Loucy (cell line): ENCODE data around the gene STX16.

ENCODE experiments used
- H2AFZ ChIP-seq: fragments of 200-600 bp; sonication (generic); 2 replicates; pipeline ENCODE4 v1.6.0; 2016; ENCODE audit warnings: antibody characterized with exemption, mild to moderate bottlenecking, low read length, moderate library complexity
- H3F3A ChIP-seq: fragments of 200-600 bp; 2 replicates; pipeline ENCODE4 v1.6.0; 2016; ENCODE audit warnings: antibody characterized with exemption, low read depth, mild to moderate bottlenecking
- H3K27me3 ChIP-seq: fragments of 200-600 bp; sonication (generic); 2 replicates; pipeline ENCODE4 v1.6.1; 2014; ENCODE audit warnings: low read length, mild to moderate bottlenecking; ENCODE audit not compliant: insufficient read depth, poor library complexity, severe bottlenecking
- H3K36me3 ChIP-seq: fragments of 200-600 bp; sonication (generic); 2 replicates; pipeline ENCODE4 v1.6.1; 2016; ENCODE audit warnings: low read length; ENCODE audit not compliant: insufficient read depth
- H3K4me1 ChIP-seq: fragments of 200-600 bp; sonication (generic); 2 replicates; pipeline ENCODE4 v1.5.1; 2014; ENCODE audit warnings: low read length, mild to moderate bottlenecking; ENCODE audit not compliant: insufficient read depth, poor library complexity, severe bottlenecking
- H3K4me2 ChIP-seq: fragments of 200-600 bp; sonication (generic); 2 replicates; pipeline ENCODE4 v1.6.0; 2014; ENCODE audit warnings: antibody characterized with exemption, low read length, low read depth, mild to moderate bottlenecking; ENCODE audit not compliant: poor library complexity, severe bottlenecking
- H3K4me3 ChIP-seq: fragments of 200-600 bp; sonication (generic); 2 replicates; pipeline ENCODE4 v1.5.1; 2014; ENCODE audit warnings: low read length, mild to moderate bottlenecking, mixed read lengths; ENCODE audit not compliant: poor library complexity, severe bottlenecking
- H3K79me2 ChIP-seq: fragments of 200-600 bp; sonication (generic); 2 replicates; pipeline ENCODE4 v1.6.1; 2014; ENCODE audit warnings: low read length; ENCODE audit not compliant: insufficient read depth
- H3K9ac ChIP-seq: fragments of 200-600 bp; sonication (generic); 2 replicates; pipeline ENCODE4 v1.6.0; 2014; ENCODE audit warnings: mild to moderate bottlenecking, low read depth, low read length, moderate library complexity; ENCODE audit not compliant: poor library complexity, severe bottlenecking
- H3K9me2 ChIP-seq: fragments of 200-600 bp; sonication (generic); replicated peaks from 2 replicates; pipeline ENCODE4 v1.6.1; 2016; ENCODE audit warnings: low read depth, low read length, mixed read lengths
- H3K9me3 ChIP-seq: fragments of 200-600 bp; sonication (generic); 2 replicates; pipeline ENCODE4 v1.6.1; 2014; ENCODE audit warnings: mild to moderate bottlenecking, antibody characterized with exemption, low read length, low read depth; ENCODE audit not compliant: insufficient read depth
- H4K20me1 ChIP-seq: fragments of 200-600 bp; sonication (generic); 2 replicates; pipeline ENCODE4 v1.6.0; 2014; ENCODE audit warnings: antibody characterized with exemption, low read length, mild to moderate bottlenecking; ENCODE audit not compliant: insufficient read depth, poor library complexity, severe bottlenecking
- EZH2phosphoT487 ChIP-seq: fragments of 200-600 bp; IDR thresholded peaks from 2 replicates; pipeline ENCODE4 v1.6.1; 2018; ENCODE audit warnings: antibody characterized with exemption, mild to moderate bottlenecking, moderate library complexity, borderline replicate concordance
- TF ChIP-seq, protein P1 (sequence below): fragments of 200-600 bp; sonication (generic); conservative IDR thresholded peaks from 2 replicates; pipeline ENCODE4 v1.5.1; 2014; ENCODE audit warnings: mild to moderate bottlenecking, antibody characterized with exemption, low read length

The STX16 gene

DNA sequence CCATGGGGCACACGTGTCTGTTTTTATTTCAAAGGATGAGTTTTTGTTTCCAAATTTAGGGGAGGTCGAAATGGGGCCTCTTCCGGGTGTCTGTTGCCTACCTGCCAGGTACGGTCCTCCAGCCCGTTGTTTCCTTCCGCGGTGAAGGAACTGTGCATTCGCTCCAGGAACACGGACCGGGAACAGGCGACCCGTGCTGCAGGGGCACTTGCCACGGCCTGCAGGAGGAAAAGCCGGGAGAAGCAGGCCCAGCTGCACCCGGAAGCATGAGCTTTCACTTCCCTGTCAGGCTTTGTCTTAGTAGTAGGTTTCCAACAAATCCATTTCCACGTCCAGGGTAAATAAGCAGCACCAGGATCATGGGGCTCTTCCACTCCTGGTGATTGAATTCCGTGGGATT is 24.6 kb downstream of the STX16 start:
- Histone ChIP-seq H3K9me3 (no peaks in the 10 kb centered on the region), H3K4me2 (no peak overlapping the region), H3F3A (no peaks in the 10 kb centered on the region), H3K9ac (no peak overlapping the region), H3K79me2 (no peaks in the 10 kb centered on the region), H3K9me2 (no peaks in the 10 kb centered on the region), H3K36me3 (peaks cover 84% of the 10 kb centered on the region; the same call in 1 of the 2 replicates), H2AFZ (no peak overlapping the region), H3K4me1 (no peaks in the 10 kb centered on the region), H3K4me3 (no peak overlapping the region), H4K20me1 (no peaks in the 10 kb centered on the region), H3K27me3 (no peaks in the 10 kb centered on the region)
- TF ChIP-seq EZH2phosphoT487, result no peak
- TF ChIP-seq, protein P1, sequence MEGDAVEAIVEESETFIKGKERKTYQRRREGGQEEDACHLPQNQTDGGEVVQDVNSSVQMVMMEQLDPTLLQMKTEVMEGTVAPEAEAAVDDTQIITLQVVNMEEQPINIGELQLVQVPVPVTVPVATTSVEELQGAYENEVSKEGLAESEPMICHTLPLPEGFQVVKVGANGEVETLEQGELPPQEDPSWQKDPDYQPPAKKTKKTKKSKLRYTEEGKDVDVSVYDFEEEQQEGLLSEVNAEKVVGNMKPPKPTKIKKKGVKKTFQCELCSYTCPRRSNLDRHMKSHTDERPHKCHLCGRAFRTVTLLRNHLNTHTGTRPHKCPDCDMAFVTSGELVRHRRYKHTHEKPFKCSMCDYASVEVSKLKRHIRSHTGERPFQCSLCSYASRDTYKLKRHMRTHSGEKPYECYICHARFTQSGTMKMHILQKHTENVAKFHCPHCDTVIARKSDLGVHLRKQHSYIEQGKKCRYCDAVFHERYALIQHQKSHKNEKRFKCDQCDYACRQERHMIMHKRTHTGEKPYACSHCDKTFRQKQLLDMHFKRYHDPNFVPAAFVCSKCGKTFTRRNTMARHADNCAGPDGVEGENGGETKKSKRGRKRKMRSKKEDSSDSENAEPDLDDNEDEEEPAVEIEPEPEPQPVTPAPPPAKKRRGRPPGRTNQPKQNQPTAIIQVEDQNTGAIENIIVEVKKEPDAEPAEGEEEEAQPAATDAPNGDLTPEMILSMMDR, result no peak

GRCh38 chr20:58676161-58676560 is 25.1 kb downstream of the STX16 start:
- TF ChIP-seq, protein P1, result no peak
- TF ChIP-seq EZH2phosphoT487, result no peak
- H3K79me2 ChIP-seq, result no peaks in the 10 kb centered on the region
- H3F3A ChIP-seq, result no peaks in the 10 kb centered on the region
- H3K27me3 ChIP-seq, result no peaks in the 10 kb centered on the region
- H3K9me3 ChIP-seq, result no peaks in the 10 kb centered on the region
- no peaks in the 10 kb centered on the region for H3K9me2 ChIP-seq
- peaks cover 81% of the 10 kb centered on the region; the same call in 1 of the 2 replicates for H3K36me3 ChIP-seq
- no peaks in the 10 kb centered on the region for H4K20me1 ChIP-seq
- H3K4me3 ChIP-seq, result no peak overlapping the region
- no peak overlapping the region for H3K4me2 ChIP-seq
- no peak overlapping the region for H2AFZ ChIP-seq
- H3K9ac ChIP-seq, result no peak overlapping the region
- H3K4me1 ChIP-seq, result no peaks in the 10 kb centered on the region

GRCh38 chr20:58677079-58677604 is 26.1 kb downstream of the STX16 start:
- Histone ChIP-seq H3K9me3 (no peaks in the 10 kb centered on the region), H3K4me2 (no peak overlapping the region), H3K79me2 (no peaks in the 10 kb centered on the region), H2AFZ (no peak overlapping the region), H3K36me3 (peaks cover 78% of the 10 kb centered on the region; the same call in 1 of the 2 replicates), H3K4me1 (no peaks in the 10 kb centered on the region), H3K9ac (no peak overlapping the region), H4K20me1 (no peaks in the 10 kb centered on the region), H3F3A (no peaks in the 10 kb centered on the region), H3K4me3 (no peak overlapping the region), H3K9me2 (no peaks in the 10 kb centered on the region), H3K27me3 (no peaks in the 10 kb centered on the region)
- TF ChIP-seq, protein P1, result no peak
- TF ChIP-seq EZH2phosphoT487, result no peak
